Adipocyte (in vitro differentiated cells): ENCODE results near the gene C16orf90.

Experiments used
- DNase-seq: peaks from one replicate; pipeline ENCODE4 v3.0.0-alpha.2; 2015; ENCODE audit warnings: low read depth
- H3K27me3 ChIP-seq: replicated peaks from 2 replicates; pipeline ENCODE4 v1.7.0; 2013; ENCODE audit warnings: mild to moderate bottlenecking, low read length, moderate library complexity; ENCODE audit not compliant: control insufficient read depth, insufficient read depth
- H3K36me3 ChIP-seq: 2 replicates; pipeline ENCODE4 v1.7.0; 2013; ENCODE audit warnings: low read length, mild to moderate bottlenecking, moderate library complexity; ENCODE audit not compliant: control insufficient read depth, insufficient read depth, severe bottlenecking
- H3K4me1 ChIP-seq: 2 replicates; pipeline ENCODE4 v1.7.0; 2013; ENCODE audit warnings: mild to moderate bottlenecking, low read length, moderate library complexity; ENCODE audit not compliant: control insufficient read depth, insufficient read depth
- H3K4me3 ChIP-seq: 2 replicates; pipeline ENCODE4 v1.7.0; 2013; ENCODE audit warnings: mild to moderate bottlenecking, low read length, moderate library complexity
- H3K9ac ChIP-seq: 2 replicates; pipeline ENCODE4 v1.7.0; 2013; ENCODE audit warnings: mild to moderate bottlenecking, low read length, moderate library complexity
- H3K9me3 ChIP-seq: 2 replicates; pipeline ENCODE4 v1.7.0; 2013; ENCODE audit warnings: mild to moderate bottlenecking, low read length, moderate library complexity; ENCODE audit not compliant: control insufficient read depth

Gene C16orf90, protein sequence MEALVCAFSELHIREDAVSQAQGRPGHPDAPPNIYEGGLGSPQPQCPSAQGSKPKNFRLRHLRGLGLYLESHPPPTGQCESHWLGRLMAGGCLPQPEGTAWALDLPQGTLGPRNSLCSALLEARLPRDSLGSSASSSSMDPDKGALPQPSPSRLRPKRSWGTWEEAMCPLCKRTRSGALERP

DNA sequence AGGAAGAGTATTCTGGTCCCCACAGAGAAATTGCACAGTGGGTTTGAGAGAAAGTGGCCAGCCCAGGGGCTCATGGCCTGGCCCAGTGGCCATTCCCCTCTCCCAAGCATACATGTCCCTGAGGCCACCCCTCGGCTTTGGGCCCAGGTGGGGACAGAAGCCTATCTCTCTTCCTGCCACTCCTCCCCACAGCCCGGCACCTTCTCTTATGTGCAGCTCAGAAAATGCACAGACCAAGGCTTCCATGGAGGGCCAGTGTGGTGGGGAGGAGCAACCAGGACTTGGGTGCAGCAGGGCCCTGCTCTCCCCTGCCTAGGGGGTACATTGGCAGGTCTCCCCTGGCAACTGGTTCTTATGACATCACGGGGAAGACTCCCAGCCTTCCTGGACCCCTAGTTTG is at the start of gene C16orf90:
Gene C16orf90 (minus strand): TSS at position 314 of the 400 bp plus-strand sequence. CDS start 68 bp downstream, at position 246.
- H3K27me3 ChIP-seq, result no peaks in the 10 kb centered on the region
- H3K9me3 ChIP-seq, result no peaks in the 10 kb centered on the region
- H3K36me3 ChIP-seq, result no peaks in the 10 kb centered on the region
- H3K4me1 ChIP-seq, result peaks cover 11% of the 10 kb centered on the region
- no peak within 1 kb of the TSS for H3K9ac ChIP-seq
- no peak within 1 kb of the TSS for H3K4me3 ChIP-seq
- no peak for DNase-seq

DNA sequence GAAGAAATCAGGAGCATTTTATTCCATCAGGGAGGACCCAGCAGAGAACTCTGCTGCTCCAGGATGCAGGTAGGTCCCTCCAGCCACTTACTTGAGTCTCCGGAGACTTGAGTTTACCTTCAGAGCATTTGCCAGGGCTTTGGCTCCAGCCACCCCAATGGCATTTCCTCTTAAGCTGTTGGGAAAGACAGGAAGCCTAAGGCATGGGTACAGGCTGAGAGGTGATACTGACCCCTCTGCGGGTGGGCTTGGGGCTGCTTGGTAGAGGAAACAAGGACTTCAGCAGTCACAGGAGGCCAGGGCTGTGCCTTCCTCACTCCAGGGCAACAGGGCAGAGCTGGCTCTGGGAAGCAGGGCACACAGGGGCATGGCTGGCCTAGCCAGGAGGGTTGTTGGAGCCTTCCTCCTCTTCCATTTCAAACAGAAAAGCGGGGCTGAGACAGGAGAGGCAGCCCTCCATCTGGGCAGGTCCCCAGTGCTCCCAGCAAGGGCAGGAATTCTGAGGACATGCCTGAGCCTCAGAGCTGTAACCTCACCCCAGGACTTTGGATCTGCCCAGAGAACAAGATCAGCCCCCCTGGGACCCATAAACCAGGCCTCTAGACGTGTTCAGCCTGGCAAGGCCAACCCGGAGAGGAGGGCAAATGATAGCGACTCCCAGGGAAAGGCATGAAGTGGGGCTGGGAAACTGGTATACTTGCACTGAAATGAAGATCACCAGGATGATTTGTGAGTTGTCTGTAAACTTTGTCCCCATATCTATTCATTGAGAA is 47.5 kb upstream of the C16orf90 start:
- H3K27me3 ChIP-seq, result no peaks in the 10 kb centered on the region
- H3K9me3 ChIP-seq, result no peaks in the 10 kb centered on the region
- peaks cover 11% of the 10 kb centered on the region for H3K4me1 ChIP-seq
- H3K36me3 ChIP-seq, result peaks cover 22% of the 10 kb centered on the region
- DNase-seq, result no peak
- H3K4me3 ChIP-seq, result no peak overlapping the region
- H3K9ac ChIP-seq, result no peak overlapping the region

DNA sequence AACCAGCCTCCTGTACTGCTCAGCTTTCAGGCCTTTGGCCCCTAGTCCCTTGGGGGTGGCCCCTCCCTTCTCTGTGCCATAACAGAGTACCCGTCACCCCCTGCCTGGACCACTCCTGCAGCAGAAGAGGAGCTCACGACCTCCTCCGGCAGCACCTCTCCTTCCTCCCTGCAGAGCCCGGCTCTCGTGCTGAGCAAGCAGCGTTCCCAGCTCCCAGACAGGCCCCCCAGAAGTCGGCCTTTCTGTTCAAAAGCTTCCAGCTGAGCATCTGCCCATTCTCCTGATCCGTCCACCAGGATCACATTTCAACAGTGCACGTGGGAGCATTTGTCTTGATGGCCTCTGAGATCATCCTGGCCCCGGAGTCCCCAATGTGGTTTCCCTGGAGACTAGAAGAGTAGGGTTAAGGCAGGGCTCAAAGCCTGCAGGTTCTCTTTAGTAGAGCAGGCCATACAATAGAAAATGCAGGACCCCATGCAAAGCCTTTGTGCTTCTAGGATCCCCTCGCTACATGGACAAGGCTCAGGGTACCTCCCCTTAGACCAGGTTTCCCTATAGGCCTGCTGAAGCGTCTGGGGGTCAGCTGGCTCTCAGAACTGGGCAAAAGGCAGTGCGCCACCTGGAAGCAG is 46.4 kb upstream of the C16orf90 start:
- H3K36me3 ChIP-seq, result peaks cover 22% of the 10 kb centered on the region
- no peak overlapping the region for H3K9ac ChIP-seq
- DNase-seq, result no peak
- no peaks in the 10 kb centered on the region for H3K9me3 ChIP-seq
- H3K27me3 ChIP-seq, result no peaks in the 10 kb centered on the region
- H3K4me1 ChIP-seq, result peaks cover 18% of the 10 kb centered on the region
- no peak overlapping the region for H3K4me3 ChIP-seq

DNA sequence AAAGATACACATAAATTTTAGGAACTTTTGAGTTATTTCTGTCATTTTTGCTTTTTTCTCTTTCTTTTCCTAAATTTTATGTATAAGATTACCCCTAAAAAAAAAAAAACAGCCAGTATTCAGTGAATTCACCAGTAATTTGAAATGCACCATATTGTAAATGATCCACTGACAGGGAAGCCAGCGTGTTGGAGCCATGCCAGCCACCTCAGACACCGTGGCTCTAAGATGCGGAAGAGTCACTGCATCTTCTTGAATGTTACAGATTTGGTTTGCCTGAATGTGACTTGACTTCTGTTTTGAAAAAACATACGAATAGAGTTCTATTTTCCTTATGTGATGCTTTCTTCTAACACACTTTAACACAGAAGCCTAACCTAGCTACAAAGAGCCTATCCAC is 42.9 kb upstream of the C16orf90 start:
- Histone ChIP-seq H3K36me3 (peaks cover 41% of the 10 kb centered on the region), H3K9ac (no peak overlapping the region), H3K4me3 (no peak overlapping the region), H3K9me3 (no peaks in the 10 kb centered on the region), H3K27me3 (no peaks in the 10 kb centered on the region), H3K4me1 (peaks cover 24% of the 10 kb centered on the region)
- no peak for DNase-seq

GRCh38 chr16:3536851-3537250 is 41.6 kb upstream of the C16orf90 start:
- Histone ChIP-seq H3K4me3 (no peak overlapping the region), H3K4me1 (peaks cover 14% of the 10 kb centered on the region), H3K9ac (peak overlapping the region; percentile 33), H3K9me3 (no peaks in the 10 kb centered on the region), H3K27me3 (no peaks in the 10 kb centered on the region), H3K36me3 (peaks cover 47% of the 10 kb centered on the region)
- peak; percentile 51 for DNase-seq

GRCh38 chr16:3536271-3536731 is 41.0 kb upstream of the C16orf90 start:
- H3K4me1 ChIP-seq, result peaks cover 14% of the 10 kb centered on the region
- H3K9ac ChIP-seq, result peak overlapping the region; percentile 33
- H3K4me3 ChIP-seq, result no peak overlapping the region
- H3K9me3 ChIP-seq, result no peaks in the 10 kb centered on the region
- peaks cover 51% of the 10 kb centered on the region for H3K36me3 ChIP-seq
- peak; percentile 88 for DNase-seq
- H3K27me3 ChIP-seq, result no peaks in the 10 kb centered on the region

GRCh38 chr16:3534126-3534525 is 38.8 kb upstream of the C16orf90 start:
- Histone ChIP-seq H3K9me3 (no peaks in the 10 kb centered on the region), H3K4me1 (peaks cover 14% of the 10 kb centered on the region), H3K9ac (no peak overlapping the region), H3K27me3 (no peaks in the 10 kb centered on the region), H3K4me3 (no peak overlapping the region), H3K36me3 (peaks cover 50% of the 10 kb centered on the region)
- DNase-seq, result no peak

- H3K4me1 ChIP-seq, result peaks cover 14% of the 10 kb centered on the region
- DNase-seq, result no peak
- no peak overlapping the region for H3K4me3 ChIP-seq
- H3K27me3 ChIP-seq, result no peaks in the 10 kb centered on the region
- peaks cover 48% of the 10 kb centered on the region for H3K36me3 ChIP-seq
- H3K9ac ChIP-seq, result no peak overlapping the region
- no peaks in the 10 kb centered on the region for H3K9me3 ChIP-seq
Observed at GRCh38 chr16:3532741-3533140, 37.5 kb upstream of the C16orf90 start.

DNA sequence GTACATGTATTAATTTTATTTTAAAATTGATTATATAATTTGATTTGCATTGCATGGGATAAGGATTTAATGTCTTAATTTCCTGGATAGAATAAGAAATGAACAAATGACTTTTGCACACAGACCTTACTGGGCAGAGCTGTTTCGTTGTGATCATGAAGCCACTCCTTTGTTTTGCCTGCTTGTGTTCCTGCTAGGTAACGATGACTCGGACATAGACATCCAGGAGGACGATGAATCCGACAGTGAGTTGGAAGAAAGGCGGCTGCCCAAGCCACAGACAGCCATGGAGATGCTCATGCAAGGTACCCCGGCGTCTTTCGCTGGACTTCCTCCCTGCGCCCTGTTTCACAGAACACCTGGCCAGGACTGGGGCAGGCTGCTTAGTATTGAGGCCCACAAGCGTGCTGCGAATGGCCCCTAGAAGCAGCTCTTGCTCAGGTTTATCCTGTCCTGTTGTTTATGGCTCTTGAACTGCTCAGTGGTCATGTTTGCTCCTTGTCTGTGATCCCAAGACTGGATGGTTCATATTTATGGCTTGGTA is 35.2 kb upstream of the C16orf90 start:
- Histone ChIP-seq H3K9me3 (no peaks in the 10 kb centered on the region), H3K4me3 (no peak overlapping the region), H3K27me3 (no peaks in the 10 kb centered on the region), H3K4me1 (no peaks in the 10 kb centered on the region), H3K36me3 (peaks cover 41% of the 10 kb centered on the region), H3K9ac (no peak overlapping the region)
- DNase-seq, result no peak

GRCh38 chr16:3529175-3529574 is 33.9 kb upstream of the C16orf90 start:
- Histone ChIP-seq H3K9me3 (no peaks in the 10 kb centered on the region), H3K9ac (no peak overlapping the region), H3K4me1 (no peaks in the 10 kb centered on the region), H3K4me3 (no peak overlapping the region), H3K27me3 (no peaks in the 10 kb centered on the region), H3K36me3 (peaks cover 49% of the 10 kb centered on the region)
- DNase-seq, result no peak

- Histone ChIP-seq H3K4me3 (no peak overlapping the region), H3K27me3 (no peaks in the 10 kb centered on the region), H3K4me1 (no peaks in the 10 kb centered on the region), H3K36me3 (peaks cover 49% of the 10 kb centered on the region), H3K9me3 (no peaks in the 10 kb centered on the region), H3K9ac (no peak overlapping the region)
- no peak for DNase-seq
Observed at GRCh38 chr16:3528406-3528805, 33.1 kb upstream of the C16orf90 start.
